ENCODE data around the gene REPIN1. TPM values are rescaled to one million over a fixed set of nuclear protein-coding genes. Genes with fewer than 3 reads are reported as not detected.
"Not testable (repeated sequence)": the region's sequence is repeated elsewhere in the genome, so short reads cannot be mapped to it uniquely, and the experiment has no call there.

REPIN1 gene
- total RNA-seq, 1 donor from 2014 or later: 145 TPM

GRCh38 chr7:150376560-150376959, 7.9 kb downstream of the REPIN1 start:
- no peak for DNase-seq (ENCODE audit: low spot score)

GRCh38 chr7:150377196-150377595, 8.6 kb downstream of the REPIN1 start:
- DNase-seq (ENCODE audit: low spot score): no peak

- no peak for DNase-seq (ENCODE audit: low spot score)
Measured at GRCh38 chr7:150377635-150378034, 9.0 kb downstream of the REPIN1 start.

GRCh38 chr7:150378115-150378852, 9.7 kb downstream of the REPIN1 start:
- peak; percentile 63 for DNase-seq (ENCODE audit: low spot score)

GRCh38 chr7:150378853-150379440, 10.3 kb downstream of the REPIN1 start, which contains the start of gene ZNF775:
ZNF775 (plus strand) TSS chr7:150379330; CDS start chr7:150388471, 9,141 bp downstream.
- peak; percentile 96 for DNase-seq (ENCODE audit: low spot score)

- DNase-seq (ENCODE audit: low spot score): no peak
Measured at GRCh38 chr7:150379441-150380379, 11.1 kb downstream of the REPIN1 start.

GRCh38 chr7:150380463-150380862, 11.8 kb downstream of the REPIN1 start:
- DNase-seq (ENCODE audit: low spot score): no peak

- DNase-seq (ENCODE audit: low spot score): no peak
Measured at GRCh38 chr7:150381096-150381495, 12.5 kb downstream of the REPIN1 start.

- no peak for DNase-seq (ENCODE audit: low spot score)
Measured at GRCh38 chr7:150381785-150382122, 13.1 kb downstream of the REPIN1 start.

- DNase-seq (ENCODE audit: low spot score): no peak
Measured at GRCh38 chr7:150382123-150382843, 13.7 kb downstream of the REPIN1 start.

GRCh38 chr7:150382844-150383225, 14.2 kb downstream of the REPIN1 start:
- no peak for DNase-seq (ENCODE audit: low spot score)

- no peak for DNase-seq (ENCODE audit: low spot score)
Measured at GRCh38 chr7:150383710-150384397, 15.2 kb downstream of the REPIN1 start.

- no peak for DNase-seq (ENCODE audit: low spot score)
Measured at GRCh38 chr7:150384406-150385301, 16.0 kb downstream of the REPIN1 start.

- no peak for DNase-seq (ENCODE audit: low spot score)
Measured at GRCh38 chr7:150385302-150385723, 16.7 kb downstream of the REPIN1 start.

- not testable (repeated sequence) for DNase-seq (ENCODE audit: low spot score)
Measured at GRCh38 chr7:150385884-150386283, 17.3 kb downstream of the REPIN1 start.

- no peak for DNase-seq (ENCODE audit: low spot score)
Measured at GRCh38 chr7:150388306-150388705, 19.7 kb downstream of the REPIN1 start.

GRCh38 chr7:150388709-150389531, 20.3 kb downstream of the REPIN1 start:
- DNase-seq (ENCODE audit: low spot score): no peak

- DNase-seq (ENCODE audit: low spot score): no peak
Measured at GRCh38 chr7:150389532-150389816, 20.9 kb downstream of the REPIN1 start.

GRCh38 chr7:150390205-150390604, 21.6 kb downstream of the REPIN1 start:
- DNase-seq (ENCODE audit: low spot score): no peak

Data from mucosa of gallbladder (tissue), 1 donor.